Suppressor macrophage treated with lipopolysaccharide for 1 hour (primary cell): ENCODE measurements around the gene FCF1.
A peak's percentile ranks its signal among the peaks of the same experiment; 100 is the strongest.

Experiments used
- DNase-seq, 3 donors: peaks; one replicate each; pipeline ENCODE4 v3.0.0-alpha.2; 2020 to 2022

The FCF1 gene, protein sequence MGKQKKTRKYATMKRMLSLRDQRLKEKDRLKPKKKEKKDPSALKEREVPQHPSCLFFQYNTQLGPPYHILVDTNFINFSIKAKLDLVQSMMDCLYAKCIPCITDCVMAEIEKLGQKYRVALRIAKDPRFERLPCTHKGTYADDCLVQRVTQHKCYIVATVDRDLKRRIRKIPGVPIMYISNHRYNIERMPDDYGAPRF

DNA sequence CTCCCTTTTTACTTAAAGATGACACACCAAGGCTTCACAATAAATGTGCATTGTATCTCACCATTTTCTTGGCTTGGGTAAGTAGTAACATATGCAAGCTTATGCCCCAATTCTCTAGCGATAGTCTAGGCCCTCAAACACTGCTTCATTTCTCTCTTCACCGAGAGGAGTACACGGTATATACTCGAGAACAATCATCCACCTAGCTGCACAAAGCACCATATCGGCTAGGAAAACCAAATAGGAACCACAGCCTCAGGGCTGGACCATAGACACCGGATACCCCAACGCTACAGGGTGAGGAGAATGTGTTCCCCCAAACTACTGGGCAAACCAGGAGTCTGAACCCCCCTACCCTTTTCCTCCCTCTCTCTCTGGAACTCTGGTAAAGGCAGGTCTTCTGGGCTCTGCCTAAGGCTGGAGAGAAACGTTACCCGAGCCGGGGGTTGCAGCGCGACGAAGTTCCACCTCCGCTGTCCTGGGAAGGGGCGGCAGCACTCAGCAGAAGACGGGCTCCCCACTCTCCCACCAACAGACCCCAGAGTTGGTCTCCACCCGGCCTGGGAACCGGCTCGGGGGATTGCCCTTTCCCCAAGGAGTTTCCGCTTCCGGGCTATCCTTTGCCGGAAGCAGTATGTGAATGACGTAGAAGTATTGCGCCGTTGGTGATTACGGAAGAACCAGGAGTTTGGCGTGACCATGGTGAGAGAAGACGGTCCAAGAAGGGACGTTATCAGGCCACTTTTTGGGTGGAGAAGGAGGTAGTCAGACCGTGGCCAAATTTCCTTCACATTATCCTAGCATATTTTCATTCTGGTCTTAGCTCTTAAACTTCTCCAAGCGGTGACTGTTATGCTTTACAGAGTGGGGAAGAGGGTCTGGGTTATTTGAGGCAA is at the start of gene FCF1, which contains the start of gene AREL1:
Gene FCF1 (plus strand): TSS at position 646 of the 896 bp plus-strand sequence. CDS start 54 bp downstream, at position 700.
Gene AREL1 (minus strand): TSS at position 582 of the 896 bp plus-strand sequence. CDS start 27,465 bp downstream, outside the sequence.
- peak; percentile 93 to 97 (median 95) for DNase-seq

- no peak for DNase-seq
Observed at GRCh38 chr14:74663884-74664283, 49.1 kb upstream of the FCF1 start.

DNA sequence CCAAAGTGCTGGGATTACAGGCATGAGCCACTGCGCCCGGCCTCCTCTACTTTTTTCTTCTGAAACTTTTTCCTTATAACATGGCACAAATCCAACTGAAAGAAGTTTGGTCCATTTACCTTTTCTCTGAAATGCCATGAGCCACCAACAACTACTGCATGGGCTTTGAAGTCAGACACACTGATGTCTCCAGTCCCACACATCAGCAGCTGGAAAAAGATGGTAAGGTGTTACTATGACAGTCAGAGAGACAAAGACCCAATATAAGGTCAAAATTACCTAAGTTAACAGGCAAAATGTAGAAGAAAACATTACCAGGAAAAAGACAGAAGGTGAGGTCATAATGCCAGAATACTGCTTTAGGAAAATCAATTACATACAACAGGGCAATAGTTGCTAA is 48.2 kb upstream of the FCF1 start:
- DNase-seq, result no peak

GRCh38 chr14:74667758-74668157 is 45.2 kb upstream of the FCF1 start:
- DNase-seq, result no peak

DNA sequence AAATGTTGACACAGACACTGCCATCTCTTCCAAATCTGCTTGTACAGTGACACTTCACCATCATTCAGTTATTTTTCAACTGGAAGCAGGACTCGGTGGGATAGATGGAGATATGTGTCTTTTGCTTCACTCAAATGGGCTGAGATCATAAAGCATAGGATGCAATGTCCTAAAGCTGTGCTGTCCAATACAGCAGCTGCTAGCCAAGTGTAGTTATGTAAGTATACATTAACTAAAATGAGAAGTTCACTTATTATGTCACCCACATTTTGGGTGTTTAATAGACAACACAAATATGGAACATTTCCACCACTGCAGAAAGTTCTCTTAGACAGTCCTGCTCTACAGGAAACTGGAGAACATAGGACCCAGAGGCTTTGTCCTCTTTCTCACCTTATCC is 43.7 kb upstream of the FCF1 start:
- DNase-seq, result no peak

GRCh38 chr14:74669846-74670245 is 43.1 kb upstream of the FCF1 start:
- DNase-seq, result no peak

DNA sequence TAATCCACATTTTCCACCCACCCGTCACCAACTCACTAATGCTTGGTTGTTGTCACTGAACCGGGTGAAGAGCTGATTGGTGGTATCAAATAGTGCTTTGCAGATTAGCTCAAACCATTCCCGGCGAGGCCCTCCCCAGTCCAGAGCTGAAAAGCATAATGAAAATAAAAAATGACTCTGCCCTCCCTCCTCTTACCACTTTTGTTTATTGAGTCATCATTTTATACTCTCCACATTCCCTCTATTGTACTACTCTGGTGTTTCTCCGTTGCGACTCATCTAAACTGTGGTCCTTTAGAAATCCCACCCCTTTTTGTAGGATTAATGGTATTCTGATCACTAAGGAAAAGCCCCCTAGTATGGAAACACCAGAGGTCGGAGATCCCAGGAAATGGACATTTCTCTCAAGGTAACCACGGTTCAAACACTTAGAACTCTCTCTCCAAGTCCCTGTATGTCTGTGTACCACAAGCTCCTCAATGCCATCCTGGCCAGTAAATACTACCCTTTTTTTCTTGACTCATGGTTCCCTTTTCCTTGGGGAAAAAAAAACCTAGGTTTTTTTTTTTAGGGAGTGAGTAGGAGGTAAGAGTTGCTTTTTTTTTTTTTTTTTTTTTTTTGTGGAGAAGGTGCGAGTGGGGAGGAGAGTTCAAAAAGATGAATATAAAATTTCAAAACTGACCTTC is 42.1 kb upstream of the FCF1 start:
- DNase-seq, result peak; percentile 30 to 40 (median 31)

DNA sequence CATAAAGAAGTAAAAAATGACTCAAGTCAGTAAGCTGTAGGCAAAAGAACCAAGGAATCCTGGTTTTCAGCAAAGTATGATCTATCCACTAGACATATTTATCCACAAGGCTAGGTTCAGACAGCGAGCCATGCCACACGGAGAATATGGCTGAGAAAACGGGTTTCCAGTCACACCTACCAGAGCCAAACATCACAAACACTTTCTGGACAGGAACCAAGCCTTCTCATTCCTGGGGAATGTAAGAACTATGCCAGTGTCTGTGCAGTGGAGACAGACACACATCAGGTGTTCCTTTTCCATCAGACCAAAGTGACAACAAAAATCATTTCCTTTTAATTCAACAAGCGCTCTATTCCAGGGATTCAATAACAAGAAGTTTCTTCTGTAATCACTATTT is 41.2 kb upstream of the FCF1 start:
- no peak for DNase-seq

- DNase-seq, result no peak
Observed at GRCh38 chr14:74673768-74674167, 39.2 kb upstream of the FCF1 start.

GRCh38 chr14:74675219-74675618 is 37.7 kb upstream of the FCF1 start:
- no peak for DNase-seq

DNA sequence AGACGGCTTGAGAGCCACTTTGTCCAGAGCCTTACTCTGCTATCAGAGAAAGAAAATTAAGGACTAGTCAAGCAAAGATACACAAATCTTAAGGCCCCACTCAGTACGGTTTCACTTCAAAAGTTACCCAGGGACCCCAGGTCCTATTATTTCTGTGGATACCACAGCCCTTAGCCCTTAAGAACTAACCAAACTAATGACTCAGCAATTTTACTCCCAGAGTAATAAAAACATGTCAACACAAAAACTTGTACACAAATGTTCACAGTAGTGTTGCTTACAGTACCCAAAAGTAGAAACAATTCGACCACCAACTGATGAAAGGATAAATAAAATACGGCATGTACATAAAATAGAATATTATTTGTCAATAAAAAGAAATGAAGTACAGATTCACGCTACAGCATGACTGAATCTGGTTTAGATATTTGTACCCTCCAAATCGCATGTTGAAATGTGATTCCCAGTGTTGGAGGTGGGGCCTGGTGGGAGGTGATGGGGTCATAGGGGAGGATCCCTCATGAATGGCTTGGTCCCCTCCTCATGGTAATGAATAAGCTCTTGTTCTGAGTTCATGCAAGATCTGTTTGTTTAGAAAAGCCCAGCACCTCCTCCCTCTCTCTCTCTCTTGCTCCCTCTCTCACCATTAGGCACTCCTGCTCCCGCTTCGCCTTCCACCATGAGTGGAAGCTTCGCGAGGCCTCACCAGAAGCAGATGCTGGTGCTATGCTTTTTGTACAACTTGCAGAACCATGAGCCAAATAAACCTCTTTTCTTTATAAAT is 30.6 kb upstream of the FCF1 start:
- DNase-seq, result no peak

DNA sequence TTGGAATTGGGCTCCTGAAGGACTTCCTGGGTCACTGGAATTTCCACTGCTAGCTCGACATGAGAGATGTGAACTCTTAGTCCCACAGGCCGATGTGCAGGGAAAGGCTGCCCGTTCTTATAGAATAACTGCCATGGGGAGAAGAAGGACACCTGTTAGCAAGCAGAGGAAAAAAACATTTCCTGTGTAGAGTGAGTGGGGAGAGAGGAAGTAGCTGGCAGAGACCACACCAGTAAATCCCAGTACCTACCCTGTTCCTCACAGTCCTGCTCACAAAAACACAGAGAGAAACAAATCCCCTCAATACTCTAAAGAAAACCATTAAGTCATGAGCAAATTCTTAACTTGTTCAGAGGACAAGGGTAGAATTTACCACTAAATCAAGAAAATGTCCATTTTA is 29.5 kb upstream of the FCF1 start:
- no peak for DNase-seq

DNA sequence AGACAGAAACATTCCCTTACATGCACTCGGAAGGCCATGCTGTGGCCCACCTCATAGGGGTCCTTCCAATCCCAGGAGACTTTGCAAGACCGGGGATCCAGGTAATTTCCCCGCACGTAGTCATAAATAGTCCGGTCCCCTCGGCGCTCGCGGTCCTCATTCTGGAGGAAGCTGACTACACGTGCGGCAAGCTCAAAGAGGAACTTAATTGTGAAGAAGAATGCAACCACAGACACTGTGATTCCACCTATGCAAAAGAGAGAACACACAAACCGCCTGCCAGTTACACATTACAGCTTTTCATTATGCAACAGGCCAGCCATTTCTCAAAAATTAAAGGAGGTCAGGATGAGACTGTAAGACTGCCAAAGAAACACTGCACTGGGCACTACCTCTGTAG is 28.5 kb upstream of the FCF1 start:
- peak; percentile 64 to 72 (median 68) for DNase-seq

GRCh38 chr14:74685056-74685455 is 27.9 kb upstream of the FCF1 start:
- DNase-seq, result peak; percentile 51 to 66 (median 52)

GRCh38 chr14:74685921-74686678 is 26.8 kb upstream of the FCF1 start:
- no peak for DNase-seq

- no peak for DNase-seq
Observed at GRCh38 chr14:74691456-74691855, 21.5 kb upstream of the FCF1 start.

- no peak for DNase-seq
Observed at GRCh38 chr14:74693191-74693590, 19.8 kb upstream of the FCF1 start.

DNA sequence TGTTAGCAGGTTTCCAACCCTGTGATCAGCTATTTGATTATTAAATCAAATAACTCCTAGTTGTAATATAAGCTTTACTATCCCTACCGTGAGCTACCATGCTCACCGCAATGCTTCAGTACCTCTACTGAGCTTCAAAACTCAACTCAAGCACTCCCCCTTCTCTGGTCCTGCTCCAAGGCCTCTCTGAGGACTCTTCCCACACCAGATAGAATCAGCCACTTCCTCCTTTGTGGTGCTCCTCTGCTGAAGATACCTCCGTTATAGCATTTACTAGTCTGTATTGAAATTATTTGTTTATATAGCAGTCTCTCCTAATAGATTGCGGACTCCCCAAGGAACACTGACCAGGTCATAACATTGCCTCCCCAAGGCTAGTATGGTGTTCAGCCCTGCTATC is 17.5 kb upstream of the FCF1 start:
- no peak for DNase-seq

DNA sequence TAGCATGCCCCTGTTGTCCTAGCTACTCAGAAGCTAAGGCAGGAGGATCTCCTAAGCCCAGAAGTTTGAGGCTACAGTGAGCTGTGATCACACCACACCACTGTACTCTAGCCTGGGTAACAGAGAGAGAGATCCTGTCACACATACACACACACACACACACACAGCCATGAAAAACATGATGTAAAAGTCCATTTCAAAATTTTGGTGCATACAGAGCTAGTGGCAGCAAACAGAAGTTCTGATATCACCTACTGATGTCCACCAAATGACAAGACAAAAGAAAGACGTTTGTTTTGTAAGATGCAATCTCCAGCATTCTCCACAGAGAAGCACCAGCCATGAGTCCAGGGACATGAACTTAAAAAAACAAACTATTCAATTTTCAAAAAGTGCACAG is 15.9 kb upstream of the FCF1 start:
- no peak for DNase-seq

GRCh38 chr14:74697543-74697942 is 15.4 kb upstream of the FCF1 start:
- peak; percentile 60 to 67 (median 63) for DNase-seq

- DNase-seq, result no peak
Observed at GRCh38 chr14:74697976-74698375, 15.0 kb upstream of the FCF1 start.

DNA sequence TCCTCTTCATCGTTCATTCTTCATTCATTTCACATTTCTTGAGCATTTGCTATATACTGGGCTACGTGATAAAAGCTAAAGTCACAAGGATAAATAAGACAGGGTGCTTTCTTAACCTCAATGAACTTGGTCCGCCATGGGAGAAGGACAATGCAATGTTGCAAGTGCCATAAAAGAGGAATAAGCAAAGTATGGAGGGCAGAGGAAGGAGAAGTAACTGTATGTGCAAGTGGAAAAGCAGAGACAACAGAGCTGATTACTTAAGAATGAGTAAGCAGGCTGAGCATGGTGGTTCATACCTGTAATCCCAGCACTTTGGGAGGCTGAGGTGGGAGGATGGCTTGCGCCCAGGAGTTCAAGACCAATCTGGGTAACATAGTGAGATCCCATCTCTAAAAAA is 14.5 kb upstream of the FCF1 start:
- peak; percentile 63 to 77 (median 74) for DNase-seq
